Omental fat pad (tissue), 4 donors: ENCODE results near the gene SYT1. TPM values are rescaled to one million over a fixed set of nuclear protein-coding genes. Genes with fewer than 3 reads are reported as not detected.

ENCODE experiments used
- ATAC-seq: fragments of 150-250 bp; one replicate; pipeline ENCODE4 v1.9.1; 2016; ENCODE audit warnings: mild to moderate bottlenecking, moderate library complexity; ENCODE audit not compliant: low FRiP score
- DNase-seq: peaks from one replicate; pipeline ENCODE4 v3.0.0-alpha.2; 2019; ENCODE audit warnings: low spot score
- total RNA-seq, 4 donors: library from RNA; depleted of rRNA; stranded (reverse); fragments of >200 nt; gene quantifications; one replicate each; pipeline ENCODE4 v1.1.0, GENCODE V29; 2016
- TF ChIP-seq, protein P1 (sequence below), 3 donors: fragments of 450-650 bp; IDR thresholded peaks; one replicate each; pipeline ENCODE4 v1.5.1; 2016 to 2017; ENCODE audit warnings: antibody characterized with exemption in 3 of 3, mild to moderate bottlenecking in 3 of 3, moderate library complexity in 2 of 3

The SYT1 gene
- total RNA-seq, 4 donors from 2014 or later, result 0.72 to 3.1 (median 1.7) TPM

DNA sequence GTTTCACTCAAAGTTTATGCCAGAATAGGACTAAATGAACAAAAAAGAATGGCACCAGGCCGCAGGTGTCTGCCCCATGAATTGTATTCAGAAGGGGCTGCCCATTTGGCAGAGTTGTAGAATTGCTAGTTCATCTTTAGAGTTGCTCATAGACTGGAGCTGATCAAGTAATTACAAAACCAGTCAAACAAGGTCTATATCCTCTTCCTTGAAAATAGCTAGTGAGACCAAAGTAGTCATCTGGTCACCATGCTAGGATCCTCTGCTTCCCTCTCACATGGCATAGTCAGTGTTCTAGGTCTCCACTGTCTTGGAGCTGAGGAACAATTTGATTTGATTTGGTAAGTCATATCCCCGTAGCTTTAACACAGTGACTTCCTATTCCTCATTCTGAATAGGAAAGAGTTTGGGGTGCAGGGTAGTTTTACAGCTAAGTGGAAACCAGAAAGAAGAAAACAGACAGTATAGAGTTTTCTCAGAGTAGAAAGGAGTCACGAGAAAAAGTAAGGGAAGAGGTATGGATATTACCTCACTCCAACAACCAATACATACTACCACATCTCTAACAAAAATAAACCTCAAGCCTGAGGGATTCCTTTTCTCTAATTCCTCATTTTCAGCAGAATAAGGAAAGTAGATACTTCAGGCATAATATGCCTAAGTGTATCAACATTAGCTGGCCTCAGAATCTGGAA, 574.1 kb downstream of the SYT1 start:
- TF ChIP-seq, protein P1, sequence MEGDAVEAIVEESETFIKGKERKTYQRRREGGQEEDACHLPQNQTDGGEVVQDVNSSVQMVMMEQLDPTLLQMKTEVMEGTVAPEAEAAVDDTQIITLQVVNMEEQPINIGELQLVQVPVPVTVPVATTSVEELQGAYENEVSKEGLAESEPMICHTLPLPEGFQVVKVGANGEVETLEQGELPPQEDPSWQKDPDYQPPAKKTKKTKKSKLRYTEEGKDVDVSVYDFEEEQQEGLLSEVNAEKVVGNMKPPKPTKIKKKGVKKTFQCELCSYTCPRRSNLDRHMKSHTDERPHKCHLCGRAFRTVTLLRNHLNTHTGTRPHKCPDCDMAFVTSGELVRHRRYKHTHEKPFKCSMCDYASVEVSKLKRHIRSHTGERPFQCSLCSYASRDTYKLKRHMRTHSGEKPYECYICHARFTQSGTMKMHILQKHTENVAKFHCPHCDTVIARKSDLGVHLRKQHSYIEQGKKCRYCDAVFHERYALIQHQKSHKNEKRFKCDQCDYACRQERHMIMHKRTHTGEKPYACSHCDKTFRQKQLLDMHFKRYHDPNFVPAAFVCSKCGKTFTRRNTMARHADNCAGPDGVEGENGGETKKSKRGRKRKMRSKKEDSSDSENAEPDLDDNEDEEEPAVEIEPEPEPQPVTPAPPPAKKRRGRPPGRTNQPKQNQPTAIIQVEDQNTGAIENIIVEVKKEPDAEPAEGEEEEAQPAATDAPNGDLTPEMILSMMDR (IDR thresholded peaks at IDR 0.05), result no peak
- ATAC-seq, result no peak

DNA sequence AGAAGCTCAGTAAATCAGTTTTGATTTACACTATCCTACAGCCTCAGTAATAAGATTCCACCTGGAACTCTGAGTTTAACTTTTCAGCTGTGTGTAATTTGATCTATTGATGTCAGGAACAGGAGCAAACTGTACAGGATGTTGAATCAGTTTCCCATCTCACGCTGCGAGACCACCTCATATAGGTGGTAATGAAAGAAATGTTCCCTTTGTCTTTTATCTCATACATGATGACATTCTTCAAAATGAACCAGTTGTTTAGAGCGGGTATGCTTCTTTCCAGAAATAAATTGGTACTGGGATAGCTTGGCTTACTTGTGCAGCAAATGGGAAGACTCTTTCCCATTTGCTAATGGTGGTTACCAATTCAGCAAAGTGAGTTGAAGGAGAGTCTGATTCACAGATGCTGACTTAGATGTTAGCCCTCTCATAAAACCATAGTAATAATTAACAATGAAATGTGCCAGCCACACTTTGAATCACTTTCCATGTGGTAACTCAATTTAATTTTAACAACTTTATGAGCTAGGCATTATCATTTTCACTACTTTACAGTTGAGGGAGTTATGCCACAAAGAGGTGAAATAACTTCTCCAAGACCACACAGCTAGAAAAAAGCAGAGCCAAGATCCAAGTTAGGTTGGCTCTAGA, 574.7 kb downstream of the SYT1 start:
- no peak for ATAC-seq
- DNase-seq, result no peak
- TF ChIP-seq, protein P1 (IDR thresholded peaks at IDR 0.05), result no peak

More for the DNA sequence above, 574.1 kb downstream of the SYT1 start:
- no peak for DNase-seq

DNA sequence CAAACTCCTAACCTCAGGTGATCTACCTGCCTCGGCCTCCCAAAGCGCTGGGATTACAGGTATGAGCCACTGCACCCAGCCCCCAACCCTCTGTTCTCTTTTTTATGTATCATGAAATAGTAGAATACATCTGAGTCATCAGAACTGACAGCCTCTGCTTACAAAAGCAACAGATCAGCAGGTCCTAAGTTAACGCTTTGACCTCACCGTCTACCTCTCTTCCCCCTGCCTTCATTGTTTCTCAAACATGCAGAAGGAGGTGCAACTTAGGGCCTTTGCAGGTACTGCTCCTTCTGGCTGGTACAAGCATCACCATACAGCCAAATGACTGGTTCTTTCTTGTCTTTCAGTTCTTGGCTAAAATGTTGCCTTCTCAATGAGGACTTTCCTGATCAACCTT, 577.0 kb downstream of the SYT1 start:
- TF ChIP-seq, protein P1 (IDR thresholded peaks at IDR 0.05), result no peak
- ATAC-seq (no peak), DNase-seq (no peak)

DNA sequence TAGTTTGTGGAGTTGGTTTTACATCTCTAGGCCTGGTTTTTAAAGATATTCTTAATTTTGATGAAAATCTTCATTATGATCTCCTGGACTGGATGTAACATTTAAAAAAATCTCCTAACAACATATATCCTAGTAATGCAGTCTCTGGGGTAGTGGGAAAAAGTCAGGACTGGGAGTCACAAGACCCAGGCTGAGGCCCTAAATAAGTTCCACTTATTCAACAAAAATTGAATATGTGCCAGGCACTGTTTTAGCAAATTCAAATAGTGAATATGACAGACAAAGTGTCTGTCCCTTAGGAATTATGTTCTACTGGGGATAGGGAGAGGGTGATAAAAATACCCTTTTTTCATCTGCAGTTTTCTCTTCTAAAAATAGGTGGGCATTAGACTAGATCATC, 577.8 kb downstream of the SYT1 start:
- no peak for DNase-seq
- ATAC-seq, result no peak
- TF ChIP-seq, protein P1 (IDR thresholded peaks at IDR 0.05), result no peak

DNA sequence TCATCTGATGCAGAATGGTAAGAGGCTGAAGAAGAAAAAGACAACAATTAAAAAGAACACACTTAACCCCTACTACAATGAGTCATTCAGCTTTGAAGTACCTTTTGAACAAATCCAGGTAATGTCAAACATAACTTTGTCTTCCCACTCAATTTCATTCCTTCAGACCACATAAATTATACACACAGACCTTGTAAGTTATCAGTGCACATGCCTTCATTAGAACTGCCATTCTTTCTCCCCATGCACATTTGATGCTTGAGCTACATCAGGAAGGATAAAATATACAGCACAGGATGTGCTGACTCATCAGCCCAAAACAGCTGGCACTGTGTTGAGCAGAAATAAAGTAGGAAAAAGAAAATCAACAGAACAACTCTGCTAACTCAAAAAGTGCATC, 579.5 kb downstream of the SYT1 start:
- ATAC-seq (no peak), DNase-seq (no peak)
- TF ChIP-seq, protein P1 (IDR thresholded peaks at IDR 0.05), result no peak

DNA sequence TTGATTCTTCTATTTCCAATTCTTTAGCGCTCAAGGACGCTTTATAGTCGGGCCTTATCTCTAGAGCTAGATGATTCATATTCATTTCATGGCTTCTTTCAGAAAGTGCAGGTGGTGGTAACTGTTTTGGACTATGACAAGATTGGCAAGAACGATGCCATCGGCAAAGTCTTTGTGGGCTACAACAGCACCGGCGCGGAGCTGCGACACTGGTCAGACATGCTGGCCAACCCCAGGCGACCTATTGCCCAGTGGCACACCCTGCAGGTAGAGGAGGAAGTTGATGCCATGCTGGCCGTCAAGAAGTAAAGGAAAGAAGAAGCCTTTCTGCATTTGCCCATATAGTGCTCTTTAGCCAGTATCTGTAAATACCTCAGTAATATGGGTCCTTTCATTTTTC, 584.2 kb downstream of the SYT1 start:
- no peak for ATAC-seq
- TF ChIP-seq, protein P1 (IDR thresholded peaks at IDR 0.05), result no peak
- DNase-seq, result no peak

DNA sequence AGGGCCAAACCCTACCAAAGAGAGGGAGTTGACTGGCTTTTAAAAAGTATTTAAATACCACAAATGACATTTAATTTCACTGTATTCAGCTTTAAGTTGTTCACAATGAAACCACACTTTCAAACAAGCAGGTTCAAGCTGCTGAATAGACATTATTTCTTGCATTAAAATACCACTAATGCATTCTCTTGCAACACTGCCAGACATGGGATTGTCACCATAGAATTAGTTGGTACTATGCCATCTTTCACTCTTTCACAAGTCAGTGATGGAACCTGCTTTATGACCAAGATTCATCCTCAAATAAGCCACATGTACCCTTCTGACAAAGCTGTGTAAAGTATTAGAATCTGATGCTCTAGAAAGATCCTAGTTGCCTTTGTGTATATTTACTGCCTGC, 586.8 kb downstream of the SYT1 start:
- ATAC-seq (no peak), DNase-seq (no peak)
- TF ChIP-seq, protein P1 (IDR thresholded peaks at IDR 0.05), result no peak
